Measurements from ENCODE around the gene CGNL1. TPM values are rescaled to one million over a fixed set of nuclear protein-coding genes. Genes with fewer than 3 reads are reported as not detected.

The CGNL1 gene
- total RNA-seq, 2 donors from 2014 or later = 11.8 to 33.5 TPM

- no peak for TF ChIP-seq CTCF (IDR thresholded peaks at IDR 0.05)
- Histone ChIP-seq H3K4me1 (ENCODE audit: control insufficient read depth in 1 of 2, low read depth in 2 of 2) (no peaks in the 10 kb centered on the region), H3K27me3 (replicated peaks; ENCODE audit: insufficient read depth) (no peaks in the 10 kb centered on the region)
These were observed 194.0 kb downstream of the CGNL1 start for GRCh38 chr15:57570340-57570739.

GRCh38 chr15:57570994-57571393 is 194.7 kb downstream of the CGNL1 start:
- Histone ChIP-seq H3K27ac (no peak overlapping the region), H3K4me3 (no peak overlapping the region), H3K36me3 (no peaks in the 10 kb centered on the region), H3K4me1 (ENCODE audit: control insufficient read depth in 1 of 2, low read depth in 2 of 2) (no peaks in the 10 kb centered on the region), H3K9me3 (no peaks in the 10 kb centered on the region), H3K27me3 (replicated peaks; ENCODE audit: insufficient read depth) (no peaks in the 10 kb centered on the region)
- no peak for ATAC-seq (ENCODE audit: insufficient number of reproducible peaks, low FRiP score, low read depth)
- DNase-seq (ENCODE audit: low spot score) = no peak
- no peak for TF ChIP-seq CTCF (IDR thresholded peaks at IDR 0.05)

More at GRCh38 chr15:57570340-57570739, 194.0 kb downstream of the CGNL1 start:
- Histone ChIP-seq H3K27ac (no peak overlapping the region), H3K36me3 (no peaks in the 10 kb centered on the region), H3K9me3 (no peaks in the 10 kb centered on the region), H3K4me3 (no peak overlapping the region)
- DNase-seq (ENCODE audit: low spot score) (no peak), ATAC-seq (ENCODE audit: insufficient number of reproducible peaks, low FRiP score, low read depth) (no peak)

- Histone ChIP-seq H3K9me3 (no peaks in the 10 kb centered on the region), H3K4me3 (no peak overlapping the region), H3K27me3 (replicated peaks; ENCODE audit: insufficient read depth) (no peaks in the 10 kb centered on the region), H3K27ac (no peak overlapping the region), H3K36me3 (no peaks in the 10 kb centered on the region), H3K4me1 (ENCODE audit: control insufficient read depth in 1 of 2, low read depth in 2 of 2) (no peaks in the 10 kb centered on the region)
- ATAC-seq (ENCODE audit: insufficient number of reproducible peaks, low FRiP score, low read depth) (no peak), DNase-seq (ENCODE audit: low spot score) (no peak)
- TF ChIP-seq CTCF (IDR thresholded peaks at IDR 0.05) = no peak
These were observed 195.4 kb downstream of the CGNL1 start for GRCh38 chr15:57571725-57572124.

- no peaks in the 10 kb centered on the region for H3K9me3 ChIP-seq
- H3K4me1 ChIP-seq (ENCODE audit: control insufficient read depth in 1 of 2, low read depth in 2 of 2) = no peaks in the 10 kb centered on the region
- H3K27ac ChIP-seq = no peak overlapping the region
- no peaks in the 10 kb centered on the region for H3K36me3 ChIP-seq
- no peak for TF ChIP-seq CTCF (IDR thresholded peaks at IDR 0.05)
- DNase-seq (ENCODE audit: low spot score) (no peak), ATAC-seq (ENCODE audit: insufficient number of reproducible peaks, low FRiP score, low read depth) (no peak)
- no peaks in the 10 kb centered on the region for H3K27me3 ChIP-seq (replicated peaks; ENCODE audit: insufficient read depth)
- no peak overlapping the region for H3K4me3 ChIP-seq
These were observed 196.2 kb downstream of the CGNL1 start for GRCh38 chr15:57572468-57572867.

- TF ChIP-seq CTCF (IDR thresholded peaks at IDR 0.05) = no peak
- ATAC-seq (ENCODE audit: insufficient number of reproducible peaks, low FRiP score, low read depth) (no peak), DNase-seq (ENCODE audit: low spot score) (no peak)
- H3K27me3 ChIP-seq (replicated peaks; ENCODE audit: insufficient read depth) = no peaks in the 10 kb centered on the region
- H3K27ac ChIP-seq = no peak overlapping the region
- H3K36me3 ChIP-seq = no peaks in the 10 kb centered on the region
- H3K4me1 ChIP-seq (ENCODE audit: control insufficient read depth in 1 of 2, low read depth in 2 of 2) = no peaks in the 10 kb centered on the region
- no peak overlapping the region for H3K4me3 ChIP-seq
- no peaks in the 10 kb centered on the region for H3K9me3 ChIP-seq
These were observed 196.8 kb downstream of the CGNL1 start for GRCh38 chr15:57573151-57573550.
